ENCODE data around the gene TOP2B.

DNA sequence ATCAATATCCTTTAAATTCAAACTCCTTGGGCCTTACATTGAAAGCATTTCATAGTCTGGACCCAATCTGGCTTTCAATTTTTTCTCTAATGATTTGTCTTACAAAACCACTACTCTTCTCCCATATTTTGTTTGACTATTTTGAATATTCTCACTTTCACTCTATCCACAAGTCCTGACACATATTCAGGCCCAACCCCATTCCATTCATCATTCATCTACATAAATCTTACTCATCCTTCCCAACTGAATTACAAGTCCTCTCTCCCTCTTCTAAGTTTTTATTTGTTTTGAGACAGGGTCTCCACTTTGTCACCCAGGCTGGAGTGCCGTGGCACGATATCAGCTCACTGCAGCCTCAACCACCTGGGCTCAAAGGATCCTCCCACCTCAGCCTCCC, 43.6 kb downstream of the TOP2B start:
- TF ChIP-seq CTCF (IDR thresholded peaks at IDR 0.05; ENCODE audit: low read depth, low read length, poor library complexity, severe bottlenecking), result no peak
- TF ChIP-seq EZH2phosphoT487 (IDR thresholded peaks at IDR 0.05; ENCODE audit: borderline replicate concordance, low read length), result no peak

All from DOHH2 (cell line).